ENCODE measurements around the gene ZMIZ1. TPM values are rescaled to one million over a fixed set of nuclear protein-coding genes. Genes with fewer than 3 reads are reported as not detected.

The ZMIZ1 gene
- total and polyA plus RNA-seq, 2 experiments from 2014 or later = 9.2 to 30.9 TPM

DNA sequence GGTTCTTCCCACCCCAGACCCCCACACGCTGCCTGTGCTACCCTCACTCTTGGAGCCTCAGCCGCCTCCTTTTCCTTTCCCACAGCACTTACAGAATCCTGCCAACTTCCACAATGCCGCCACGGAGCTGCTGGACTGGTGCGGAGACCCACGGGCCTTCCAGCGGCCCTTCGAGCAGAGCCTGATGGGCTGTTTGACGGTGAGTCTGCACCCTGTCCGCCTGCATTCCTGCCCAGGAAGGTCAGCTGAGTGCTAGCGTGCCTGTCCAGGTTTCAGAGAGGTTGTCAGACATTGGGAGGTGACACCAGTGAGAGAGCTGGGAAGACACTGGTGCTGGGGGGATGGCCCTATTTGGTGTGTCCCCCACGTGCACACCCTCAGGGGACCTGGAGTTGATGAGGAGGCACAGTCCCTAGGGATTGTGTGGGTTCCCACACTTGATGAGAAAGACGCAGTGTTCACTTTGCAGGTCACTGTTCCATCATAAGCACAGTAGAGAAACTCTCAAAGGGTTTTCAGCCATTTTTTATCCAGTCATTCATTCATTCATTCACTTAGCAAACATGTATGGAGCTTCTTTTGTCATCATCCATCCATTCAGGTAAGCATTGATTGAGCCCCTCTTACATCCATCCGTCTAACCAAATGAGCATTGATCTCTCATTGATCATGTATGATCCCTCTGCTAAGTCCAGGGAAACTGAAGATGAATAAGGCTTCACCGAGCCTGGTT lies 139.7 kb downstream of the ZMIZ1 start:
- H3K27ac Mint-ChIP-seq = no peak overlapping the region

More for the DNA sequence above, 139.7 kb downstream of the ZMIZ1 start:
- no peaks in the 10 kb centered on the region for H3K9me2 ChIP-seq (ENCODE audit: insufficient read depth)
- Mint-ChIP-seq H3K4me1 (no peaks in the 10 kb centered on the region), H3K9me3 (no peaks in the 10 kb centered on the region), H3K27me3 (ENCODE audit: insufficient read depth, low read depth, poor library complexity) (peaks cover 4% of the 10 kb centered on the region), H3K36me3 (ENCODE audit: low read depth) (peaks cover 11% of the 10 kb centered on the region), H3K4me3 (no peak overlapping the region)
- H3F3A ChIP-seq (replicated peaks; ENCODE audit: low read depth) = no peaks in the 10 kb centered on the region
- no peak overlapping the region for H3K4me3 ChIP-seq
- no peaks in the 10 kb centered on the region for H3K79me2 ChIP-seq (replicated peaks; ENCODE audit: insufficient read depth)
- H3K36me3 ChIP-seq (ENCODE audit: insufficient read depth) = no peaks in the 10 kb centered on the region
- no peak overlapping the region for H3K27ac ChIP-seq (ENCODE audit: low read depth)
- no peak for DNase-seq (ENCODE audit: low spot score)
- no peak overlapping the region for H2AFZ ChIP-seq
- no peaks in the 10 kb centered on the region for H3K4me1 ChIP-seq (ENCODE audit: insufficient read depth)
- no peaks in the 10 kb centered on the region; the same call in none of the 2 replicates for H4K20me1 ChIP-seq (replicated peaks; ENCODE audit: insufficient read depth)
- ATAC-seq = no peak
- TF ChIP-seq, protein P1, sequence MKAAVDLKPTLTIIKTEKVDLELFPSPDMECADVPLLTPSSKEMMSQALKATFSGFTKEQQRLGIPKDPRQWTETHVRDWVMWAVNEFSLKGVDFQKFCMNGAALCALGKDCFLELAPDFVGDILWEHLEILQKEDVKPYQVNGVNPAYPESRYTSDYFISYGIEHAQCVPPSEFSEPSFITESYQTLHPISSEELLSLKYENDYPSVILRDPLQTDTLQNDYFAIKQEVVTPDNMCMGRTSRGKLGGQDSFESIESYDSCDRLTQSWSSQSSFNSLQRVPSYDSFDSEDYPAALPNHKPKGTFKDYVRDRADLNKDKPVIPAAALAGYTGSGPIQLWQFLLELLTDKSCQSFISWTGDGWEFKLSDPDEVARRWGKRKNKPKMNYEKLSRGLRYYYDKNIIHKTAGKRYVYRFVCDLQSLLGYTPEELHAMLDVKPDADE (IDR thresholded peaks at IDR 0.05) = no peak
- TF ChIP-seq EZH2 (IDR thresholded peaks at IDR 0.05; ENCODE audit: low read depth, unreplicated experiment) (no peak), CTCF (conservative IDR thresholded peaks at IDR 0.05; ENCODE audit: low read depth in 2 of 2) (no peak), CREB1 (CRISPR knock-in tag; IDR thresholded peaks at IDR 0.05; ENCODE audit: low read depth) (no peak), EZH2phosphoT487 (IDR thresholded peaks at IDR 0.05; ENCODE audit: unreplicated experiment) (no peak), ZNF462 (CRISPR knock-in tag; IDR thresholded peaks at IDR 0.05) (no peak), STAT1 (IDR thresholded peaks at IDR 0.05; ENCODE audit: unreplicated experiment) (no peak), ZNF331 (CRISPR knock-in tag; IDR thresholded peaks at IDR 0.05; ENCODE audit: low read depth) (no peak), ZNF114 (CRISPR knock-in tag; IDR thresholded peaks at IDR 0.05) (no peak), NANOG (IDR thresholded peaks at IDR 0.05; ENCODE audit: borderline replicate concordance) (no peak), POLR2AphosphoS5 (IDR thresholded peaks at IDR 0.05; ENCODE audit: low read depth) (no peak), JUNB (IDR thresholded peaks at IDR 0.05; ENCODE audit: unreplicated experiment) (no peak)
- TF ChIP-seq, protein P2, sequence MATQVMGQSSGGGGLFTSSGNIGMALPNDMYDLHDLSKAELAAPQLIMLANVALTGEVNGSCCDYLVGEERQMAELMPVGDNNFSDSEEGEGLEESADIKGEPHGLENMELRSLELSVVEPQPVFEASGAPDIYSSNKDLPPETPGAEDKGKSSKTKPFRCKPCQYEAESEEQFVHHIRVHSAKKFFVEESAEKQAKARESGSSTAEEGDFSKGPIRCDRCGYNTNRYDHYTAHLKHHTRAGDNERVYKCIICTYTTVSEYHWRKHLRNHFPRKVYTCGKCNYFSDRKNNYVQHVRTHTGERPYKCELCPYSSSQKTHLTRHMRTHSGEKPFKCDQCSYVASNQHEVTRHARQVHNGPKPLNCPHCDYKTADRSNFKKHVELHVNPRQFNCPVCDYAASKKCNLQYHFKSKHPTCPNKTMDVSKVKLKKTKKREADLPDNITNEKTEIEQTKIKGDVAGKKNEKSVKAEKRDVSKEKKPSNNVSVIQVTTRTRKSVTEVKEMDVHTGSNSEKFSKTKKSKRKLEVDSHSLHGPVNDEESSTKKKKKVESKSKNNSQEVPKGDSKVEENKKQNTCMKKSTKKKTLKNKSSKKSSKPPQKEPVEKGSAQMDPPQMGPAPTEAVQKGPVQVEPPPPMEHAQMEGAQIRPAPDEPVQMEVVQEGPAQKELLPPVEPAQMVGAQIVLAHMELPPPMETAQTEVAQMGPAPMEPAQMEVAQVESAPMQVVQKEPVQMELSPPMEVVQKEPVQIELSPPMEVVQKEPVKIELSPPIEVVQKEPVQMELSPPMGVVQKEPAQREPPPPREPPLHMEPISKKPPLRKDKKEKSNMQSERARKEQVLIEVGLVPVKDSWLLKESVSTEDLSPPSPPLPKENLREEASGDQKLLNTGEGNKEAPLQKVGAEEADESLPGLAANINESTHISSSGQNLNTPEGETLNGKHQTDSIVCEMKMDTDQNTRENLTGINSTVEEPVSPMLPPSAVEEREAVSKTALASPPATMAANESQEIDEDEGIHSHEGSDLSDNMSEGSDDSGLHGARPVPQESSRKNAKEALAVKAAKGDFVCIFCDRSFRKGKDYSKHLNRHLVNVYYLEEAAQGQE (IDR thresholded peaks at IDR 0.05; ENCODE audit: unreplicated experiment) = no peak
- H3K4me2 ChIP-seq = no peak overlapping the region
- H3K27me3 ChIP-seq (ENCODE audit: insufficient read depth) = no peaks in the 10 kb centered on the region

Measured in GM23338 (cell line).